Measurements from ENCODE around the gene SETD7.
A peak's percentile ranks its signal among the peaks of the same experiment; 100 is the strongest.

The SETD7 gene

GRCh38 chr4:139568206-139568955 is 12.4 kb upstream of the SETD7 start:
- peak; percentile 56 for DNase-seq

GRCh38 chr4:139567159-139567870 is 11.3 kb upstream of the SETD7 start:
- DNase-seq, result no peak

GRCh38 chr4:139564502-139564901 is 8.5 kb upstream of the SETD7 start:
- no peak for DNase-seq

- peak; percentile 67 for DNase-seq
Measured at GRCh38 chr4:139563515-139563914, 7.5 kb upstream of the SETD7 start.

- DNase-seq, result no peak
Measured at GRCh38 chr4:139562839-139563238, 6.8 kb upstream of the SETD7 start.

GRCh38 chr4:139562067-139562684 is 6.2 kb upstream of the SETD7 start:
- no peak for DNase-seq

- no peak for DNase-seq
Measured at GRCh38 chr4:139560406-139561104, 4.5 kb upstream of the SETD7 start.

GRCh38 chr4:139559687-139560086 is 3.7 kb upstream of the SETD7 start:
- DNase-seq, result no peak

GRCh38 chr4:139559089-139559479 is 3.1 kb upstream of the SETD7 start:
- DNase-seq, result no peak

- DNase-seq, result no peak
Measured at GRCh38 chr4:139558235-139559088, 2.4 kb upstream of the SETD7 start.

GRCh38 chr4:139557556-139558110 is 1.6 kb upstream of the SETD7 start:
- DNase-seq, result no peak

- DNase-seq, result peak; percentile 41
Measured at GRCh38 chr4:139556724-139557555, 921 bp upstream of the SETD7 start.

- no peak for DNase-seq
Measured at GRCh38 chr4:139555705-139556070, 331 bp downstream of the SETD7 start.

- DNase-seq, result peak; percentile 95
Measured at GRCh38 chr4:139554893-139555704, 920 bp downstream of the SETD7 start.

- DNase-seq, result no peak
Measured at GRCh38 chr4:139554642-139554892, 1.5 kb downstream of the SETD7 start.

- DNase-seq, result no peak
Measured at GRCh38 chr4:139553751-139554641, 2.0 kb downstream of the SETD7 start.

GRCh38 chr4:139552517-139553307 is 3.3 kb downstream of the SETD7 start:
- DNase-seq, result peak; percentile 72

GRCh38 chr4:139550724-139551429 is 5.1 kb downstream of the SETD7 start:
- DNase-seq, result no peak
